ENCODE data around the gene TXNDC8.
"Not testable (repeated sequence)": the region's sequence is repeated elsewhere in the genome, so short reads cannot be mapped to it uniquely, and the experiment has no call there.

Gene TXNDC8

GRCh38 chr9:110323818-110324217 is 13.8 kb downstream of the TXNDC8 start:
- no peak for DNase-seq

- no peak for DNase-seq
These were observed 16.8 kb downstream of the TXNDC8 start for GRCh38 chr9:110320651-110321445.

- DNase-seq = no peak
These were observed 17.7 kb downstream of the TXNDC8 start for GRCh38 chr9:110319781-110320492.

- DNase-seq = no peak
These were observed 19.8 kb downstream of the TXNDC8 start for GRCh38 chr9:110317911-110318310.

GRCh38 chr9:110316261-110317075 is 21.2 kb downstream of the TXNDC8 start:
- no peak for DNase-seq

- not testable (repeated sequence) for DNase-seq
These were observed 25.7 kb downstream of the TXNDC8 start for GRCh38 chr9:110311978-110312377.

GRCh38 chr9:110309681-110310080 is 28.0 kb downstream of the TXNDC8 start:
- DNase-seq = no peak

- no peak for DNase-seq
These were observed 29.0 kb downstream of the TXNDC8 start for GRCh38 chr9:110308633-110309038.

- no peak for DNase-seq
These were observed 30.5 kb downstream of the TXNDC8 start for GRCh38 chr9:110307191-110307590.

GRCh38 chr9:110303133-110303532 is 34.5 kb downstream of the TXNDC8 start:
- no peak for DNase-seq

GRCh38 chr9:110298043-110298605 is 39.5 kb downstream of the TXNDC8 start:
- DNase-seq = no peak

- no peak for DNase-seq
These were observed 44.4 kb downstream of the TXNDC8 start for GRCh38 chr9:110293248-110293647.

GRCh38 chr9:110291921-110292557 is 45.6 kb downstream of the TXNDC8 start:
- DNase-seq = no peak

GRCh38 chr9:110290001-110290400 is 47.7 kb downstream of the TXNDC8 start:
- no peak for DNase-seq

- DNase-seq = no peak
These were observed 49.2 kb downstream of the TXNDC8 start for GRCh38 chr9:110288503-110288902.

GRCh38 chr9:110287289-110287680 is 50.4 kb downstream of the TXNDC8 start:
- no peak for DNase-seq

GRCh38 chr9:110284211-110284844 is 53.3 kb downstream of the TXNDC8 start:
- DNase-seq = no peak

- DNase-seq = no peak
These were observed 53.9 kb downstream of the TXNDC8 start for GRCh38 chr9:110283751-110284150.

- no peak for DNase-seq
These were observed 55.0 kb downstream of the TXNDC8 start for GRCh38 chr9:110282739-110283081.

- no peak for DNase-seq
These were observed 55.5 kb downstream of the TXNDC8 start for GRCh38 chr9:110282018-110282738.

GRCh38 chr9:110278080-110278707 is 59.5 kb downstream of the TXNDC8 start:
- no peak for DNase-seq

Data from CD4-positive, alpha-beta T cell treated with Interleukin-4 for 4 hours (primary cell).